GM19467 (cell line): ENCODE data around the gene LRRC43.

ENCODE experiments used
- ATAC-seq: cut with Tn5 transposase; IDR thresholded peaks from one replicate; pipeline ENCODE4 v1.9.1; 2021; ENCODE audit warnings: mild to moderate bottlenecking, moderate library complexity; ENCODE audit not compliant: unreplicated experiment

LRRC43 gene

GRCh38 chr12:122182887-122183587 is at the start of gene LRRC43:
Gene LRRC43 (plus strand): TSS chr12:122183123. CDS start chr12:122183145, 22 bp downstream.
- no peak for ATAC-seq

GRCh38 chr12:122133192-122133950 is 49.6 kb upstream of the LRRC43 start:
- no peak for ATAC-seq

- no peak for ATAC-seq
Measured at GRCh38 chr12:122135437-122136031, 47.4 kb upstream of the LRRC43 start.

GRCh38 chr12:122137229-122137628 is 45.7 kb upstream of the LRRC43 start:
- no peak for ATAC-seq

- no peak for ATAC-seq
Measured at GRCh38 chr12:122137681-122138080, 45.2 kb upstream of the LRRC43 start.

GRCh38 chr12:122138181-122138580 is 44.7 kb upstream of the LRRC43 start:
- no peak for ATAC-seq

- ATAC-seq, result no peak
Measured at GRCh38 chr12:122138616-122139015, 44.3 kb upstream of the LRRC43 start.

- ATAC-seq, result no peak
Measured at GRCh38 chr12:122139266-122139665, 43.7 kb upstream of the LRRC43 start.

GRCh38 chr12:122139941-122140340 is 43.0 kb upstream of the LRRC43 start:
- ATAC-seq, result no peak

- ATAC-seq, result no peak
Measured at GRCh38 chr12:122140467-122141257, 42.3 kb upstream of the LRRC43 start.

GRCh38 chr12:122141911-122142725 is 40.8 kb upstream of the LRRC43 start:
- no peak for ATAC-seq

- ATAC-seq, result no peak
Measured at GRCh38 chr12:122142857-122143256, 40.1 kb upstream of the LRRC43 start.

GRCh38 chr12:122144885-122145284 is 38.0 kb upstream of the LRRC43 start:
- no peak for ATAC-seq

GRCh38 chr12:122145505-122146330 is 37.2 kb upstream of the LRRC43 start:
- ATAC-seq, result no peak

- ATAC-seq, result no peak
Measured at GRCh38 chr12:122147514-122148290, 35.2 kb upstream of the LRRC43 start.

- no peak for ATAC-seq
Measured at GRCh38 chr12:122148657-122149056, 34.3 kb upstream of the LRRC43 start.

GRCh38 chr12:122150127-122150681 is 32.7 kb upstream of the LRRC43 start:
- no peak for ATAC-seq

GRCh38 chr12:122152754-122153153 is 30.2 kb upstream of the LRRC43 start:
- no peak for ATAC-seq
